Breast epithelium (tissue), 3 donors: Measurements from ENCODE around the gene SCAP.

Experiments
- POLR2A ChIP-seq: fragments of 450-650 bp; IDR thresholded peaks from one replicate; pipeline ENCODE4 v1.6.1; 2016; ENCODE audit warnings: antibody characterized with exemption, mild to moderate bottlenecking, moderate library complexity
- POLR2AphosphoS5 ChIP-seq, 3 donors: sonication (generic); formaldehyde crosslinking; IDR thresholded peaks; one replicate each; pipeline ENCODE4 v1.6.1; 2017; ENCODE audit warnings: antibody characterized with exemption in 3 of 3
- TF ChIP-seq, protein P1 (sequence below), 3 donors: fragments of 450-650 bp; IDR thresholded peaks; one replicate each; pipeline ENCODE4 v1.5.1; 2016 to 2017; ENCODE audit warnings: antibody characterized with exemption in 3 of 3, mild to moderate bottlenecking in 3 of 3, moderate library complexity in 3 of 3

GRCh38 chr3:47487265-47487664 lies 11.5 kb upstream of the SCAP start:
- TF ChIP-seq, protein P1, sequence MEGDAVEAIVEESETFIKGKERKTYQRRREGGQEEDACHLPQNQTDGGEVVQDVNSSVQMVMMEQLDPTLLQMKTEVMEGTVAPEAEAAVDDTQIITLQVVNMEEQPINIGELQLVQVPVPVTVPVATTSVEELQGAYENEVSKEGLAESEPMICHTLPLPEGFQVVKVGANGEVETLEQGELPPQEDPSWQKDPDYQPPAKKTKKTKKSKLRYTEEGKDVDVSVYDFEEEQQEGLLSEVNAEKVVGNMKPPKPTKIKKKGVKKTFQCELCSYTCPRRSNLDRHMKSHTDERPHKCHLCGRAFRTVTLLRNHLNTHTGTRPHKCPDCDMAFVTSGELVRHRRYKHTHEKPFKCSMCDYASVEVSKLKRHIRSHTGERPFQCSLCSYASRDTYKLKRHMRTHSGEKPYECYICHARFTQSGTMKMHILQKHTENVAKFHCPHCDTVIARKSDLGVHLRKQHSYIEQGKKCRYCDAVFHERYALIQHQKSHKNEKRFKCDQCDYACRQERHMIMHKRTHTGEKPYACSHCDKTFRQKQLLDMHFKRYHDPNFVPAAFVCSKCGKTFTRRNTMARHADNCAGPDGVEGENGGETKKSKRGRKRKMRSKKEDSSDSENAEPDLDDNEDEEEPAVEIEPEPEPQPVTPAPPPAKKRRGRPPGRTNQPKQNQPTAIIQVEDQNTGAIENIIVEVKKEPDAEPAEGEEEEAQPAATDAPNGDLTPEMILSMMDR (IDR thresholded peaks at IDR 0.05), result no peak
- TF ChIP-seq POLR2A (no peak), POLR2AphosphoS5 (IDR thresholded peaks at IDR 0.05) (no peak)
